BJ (cell line): Measurements from ENCODE around the gene UCHL3. TPM values are rescaled to one million over a fixed set of nuclear protein-coding genes. Genes with fewer than 3 reads are reported as not detected.
A peak's percentile ranks its signal among the peaks of the same experiment; 100 is the strongest.

Source experiments
- CTCF ChIA-PET: fragments of 350-600 bp; formaldehyde crosslinking; extraction: SDS; loops from one replicate; lab custom pipeline; 2021; ENCODE audit warnings: antibody characterized with exemption, inconsistent platforms; lab: Yijun Ruan, JAX
- POLR2A ChIA-PET: fragments of 300-600 bp; sonication (Branson Sonifier 250); formaldehyde crosslinking; extraction: SDS; loops from one replicate; lab custom pipeline; 2021; ENCODE audit warnings: antibody characterized with exemption; lab: Charles Lee
- DNase-seq: peaks from one replicate; pipeline ENCODE4 v3.0.0-alpha.2; 2011; ENCODE audit warnings: low read depth
- H3K27me3 ChIP-seq: 2 replicates; pipeline ENCODE4 v1.6.0; 2011; ENCODE audit warnings: low read length; ENCODE audit not compliant: control insufficient read depth, insufficient read depth
- H3K36me3 ChIP-seq: 2 replicates; pipeline ENCODE4 v1.5.1; 2011; ENCODE audit warnings: low read length; ENCODE audit not compliant: control insufficient read depth, insufficient read depth
- H3K4me3 ChIP-seq: 2 replicates; pipeline ENCODE4 v1.5.1; 2011; ENCODE audit warnings: low read depth, mild to moderate bottlenecking, control low read depth, low read length
- CTCF ChIP-seq: IDR thresholded peaks from 2 replicates; pipeline ENCODE4 v1.5.1; 2011; ENCODE audit warnings: low read depth, mild to moderate bottlenecking, control low read depth, inconsistent platforms, low read length, moderate library complexity; ENCODE audit not compliant: insufficient read depth
- polyA plus RNA-seq: library from polyadenylated mRNA; depleted of rRNA; stranded (reverse); fragments of >200 nt; gene quantifications from 2 replicates; pipeline ENCODE4 v1.2.3, GENCODE V29; 2011

UCHL3 gene
- polyA plus RNA-seq, 1 experiment = 24.4 TPM

- Histone ChIP-seq H3K36me3 (peaks cover 8% of the 10 kb centered on the region; the same call in 1 of the 2 replicates), H3K27me3 (no peaks in the 10 kb centered on the region), H3K4me3 (no peak overlapping the region)
- ChIA-PET POLR2A (no interaction called here), CTCF (no interaction called here)
- DNase-seq = no peak
- no peak for TF ChIP-seq CTCF
These were observed 67.6 kb downstream of the UCHL3 start for GRCh38 chr13:75617230-75617629.

GRCh38 chr13:75618308-75618707, 68.7 kb downstream of the UCHL3 start:
- ChIA-PET POLR2A (interaction anchor here (0.6 kb wide), 1 partner anchor 13 kb away, joined by 4 read pairs; no protein-coding TSS in a partner anchor), CTCF (no interaction called here)
- no peak for DNase-seq
- Histone ChIP-seq H3K4me3 (no peak overlapping the region), H3K36me3 (peaks cover 8% of the 10 kb centered on the region; the same call in 1 of the 2 replicates), H3K27me3 (no peaks in the 10 kb centered on the region)
- TF ChIP-seq CTCF = no peak

- no peak overlapping the region for H3K4me3 ChIP-seq
- ChIA-PET CTCF (interaction anchor here (0.6 kb wide), 1 partner anchor 1715 kb away, joined by 5 read pairs; no protein-coding TSS in a partner anchor), POLR2A (no interaction called here)
- no peak for DNase-seq
- H3K36me3 ChIP-seq = peaks cover 8% of the 10 kb centered on the region; the same call in 1 of the 2 replicates
- TF ChIP-seq CTCF = no peak
- no peaks in the 10 kb centered on the region for H3K27me3 ChIP-seq
These were observed 70.4 kb downstream of the UCHL3 start for GRCh38 chr13:75620020-75620419.

- ChIA-PET POLR2A (interaction anchor here (1.0 kb wide), 1 partner anchor 12 kb away, joined by 10 read pairs; no protein-coding TSS in a partner anchor), CTCF (interaction anchor here (0.6 to 1.2 kb wide), 7 partner anchors 12 to 136 kb away, joined by 3 to 7 read pairs (median 3); no protein-coding TSS in a partner anchor)
- H3K4me3 ChIP-seq = no peak overlapping the region
These were observed 71.6 kb downstream of the UCHL3 start for GRCh38 chr13:75621147-75621546.

GRCh38 chr13:75628801-75629200, 79.2 kb downstream of the UCHL3 start:
- no peak for DNase-seq
- no peak overlapping the region for H3K4me3 ChIP-seq
- no peak for TF ChIP-seq CTCF
- H3K27me3 ChIP-seq = no peaks in the 10 kb centered on the region
- H3K36me3 ChIP-seq = peaks cover 3% of the 10 kb centered on the region
- POLR2A ChIA-PET = no interaction called here
- CTCF ChIA-PET = no interaction called here

More at GRCh38 chr13:75621147-75621546, 71.6 kb downstream of the UCHL3 start:
- DNase-seq = peak; percentile 78
- no peaks in the 10 kb centered on the region for H3K27me3 ChIP-seq
- H3K36me3 ChIP-seq = peaks cover 11% of the 10 kb centered on the region; the same call in 1 of the 2 replicates
- no peak for TF ChIP-seq CTCF
